CD4-positive, alpha-beta memory T cell (primary cell): ENCODE measurements around the gene BNIP2. TPM values are rescaled to one million over a fixed set of nuclear protein-coding genes. Genes with fewer than 3 reads are reported as not detected.

Source experiments
- CTCF ChIA-PET: fragments of 350-600 bp; sonication (Branson Sonifier 250); formaldehyde crosslinking; loops from one replicate; lab custom pipeline; 2021; ENCODE audit warnings: inconsistent platforms; ENCODE audit not compliant: partially characterized antibody; lab: Charles Lee
- POLR2A ChIA-PET: fragments of 350-600 bp; sonication (Branson Sonifier 250); formaldehyde crosslinking; loops from one replicate; lab custom pipeline; 2021; ENCODE audit not compliant: partially characterized antibody; lab: Charles Lee
- DNase-seq, 5 donors: peaks; one replicate each; pipeline versions ENCODE4 v3.0.0 to v3.0.0-alpha.2; 2020 to 2022; ENCODE audit warnings: mixed read lengths in 1 of 5
- H3K27ac ChIP-seq: one replicate; pipeline ENCODE4 v1.7.0; 2013; ENCODE audit warnings: low read depth, low read length
- H3K27me3 ChIP-seq: 2 replicates; pipeline ENCODE4 v1.7.0; 2013; ENCODE audit warnings: mild to moderate bottlenecking, low read length, moderate library complexity; ENCODE audit not compliant: insufficient read depth
- H3K36me3 ChIP-seq: 2 replicates; pipeline ENCODE4 v1.7.0; 2013; ENCODE audit warnings: mild to moderate bottlenecking, low read length, moderate library complexity; ENCODE audit not compliant: insufficient read depth
- H3K4me1 ChIP-seq: 2 replicates; pipeline ENCODE4 v1.7.0; 2013; ENCODE audit warnings: mild to moderate bottlenecking, low read length, moderate library complexity; ENCODE audit not compliant: insufficient read depth
- H3K4me3 ChIP-seq, 2 donors: one replicate each; pipeline ENCODE4 v1.7.0; 2013; ENCODE audit warnings: low read length in 2 of 2, mild to moderate bottlenecking in 1 of 2
- H3K9me3 ChIP-seq, 2 donors: one replicate each; pipeline ENCODE4 v1.7.0; 2013; ENCODE audit warnings: low read length in 2 of 2, control low read depth in 1 of 2; ENCODE audit not compliant: control insufficient read depth in 1 of 2
- H3K27ac Mint-ChIP-seq, 7 donors: one replicate each; pipeline ENCODE4 v1.8.0; 2020 to 2021; ENCODE audit warnings: mixed read lengths in 7 of 7, mild to moderate bottlenecking in 6 of 7, inconsistent platforms in 3 of 7, moderate library complexity in 3 of 7
- H3K27me3 Mint-ChIP-seq, 2 donors: one replicate each; pipeline ENCODE4 v1.8.0; 2020 to 2021; ENCODE audit warnings: mixed read lengths in 2 of 2
- H3K36me3 Mint-ChIP-seq, 2 donors: one replicate each; pipeline ENCODE4 v1.8.0; 2020 to 2021; ENCODE audit warnings: mixed read lengths in 2 of 2, inconsistent platforms in 1 of 2, mild to moderate bottlenecking in 1 of 2
- H3K4me1 Mint-ChIP-seq, 4 donors: one replicate each; pipeline ENCODE4 v1.8.0; 2020 to 2021; ENCODE audit warnings: mixed read lengths in 4 of 4, mild to moderate bottlenecking in 1 of 4
- H3K4me3 Mint-ChIP-seq, 8 donors: one replicate each; pipeline ENCODE4 v1.8.0; 2020 to 2021; ENCODE audit warnings: mixed read lengths in 8 of 8, mild to moderate bottlenecking in 7 of 8, moderate library complexity in 6 of 8, inconsistent platforms in 3 of 8
- H3K9me3 Mint-ChIP-seq, 8 donors: one replicate each; pipeline ENCODE4 v1.8.0; 2020 to 2021; ENCODE audit warnings: mixed read lengths in 8 of 8, mild to moderate bottlenecking in 5 of 8, inconsistent platforms in 3 of 8, moderate library complexity in 1 of 8
- intact Hi-C: fragments of 100-400 bp; cut with micrococcal nuclease; formaldehyde crosslinking; loops from one replicate; pipeline ENCODE4 v1.15.1; 2023
- polyA plus RNA-seq, 2 donors: library from polyadenylated mRNA; unstranded; fragments of 300-500 nt; fragmentation: Illumina TruSeq; gene quantifications; one replicate each; pipeline ENCODE4 v1.2.3, GENCODE V29; 2021
- total RNA-seq, 2 experiments: library from RNA; stranded (reverse); gene quantifications; one replicate each; pipeline ENCODE4 v1.2.3, GENCODE V29; 2021

BNIP2 gene
- total and polyA plus RNA-seq, 4 experiments from 2014 or later, result 86.9 to 138 (median 96.6) TPM

GRCh38 chr15:59722037-59722436, 32.9 kb upstream of the BNIP2 start:
- Histone ChIP-seq H3K27me3 (no peaks in the 10 kb centered on the region), H3K27ac (no peak overlapping the region), H3K9me3 (no peaks in the 10 kb centered on the region), H3K36me3 (no peaks in the 10 kb centered on the region), H3K4me3 (no peak overlapping the region), H3K4me1 (peaks cover 3% of the 10 kb centered on the region)
- Mint-ChIP-seq H3K4me3 (no peak overlapping the region), H3K9me3 (no peaks in the 10 kb centered on the region), H3K27me3 (peaks cover under 1 to 4% of the 10 kb centered on the region in 2 donors), H3K4me1 (peaks cover 0 to 2% (median 0%) of the 10 kb centered on the region in 4 donors), H3K36me3 (no peaks in the 10 kb centered on the region), H3K27ac (no peak overlapping the region)
- intact Hi-C loops, result no loop called here
- ChIA-PET POLR2A (no interaction called here), CTCF (interaction anchor here (1.2 kb wide), 1 partner anchor 604 kb away, joined by 3 read pairs; no protein-coding TSS in a partner anchor)
- DNase-seq, result no peak

- ChIA-PET CTCF (interaction anchor here (1.2 kb wide), 1 partner anchor 605 kb away, joined by 3 read pairs; no protein-coding TSS in a partner anchor), POLR2A (no interaction called here)
- Histone ChIP-seq H3K36me3 (no peaks in the 10 kb centered on the region), H3K27ac (no peak overlapping the region), H3K9me3 (no peaks in the 10 kb centered on the region), H3K4me3 (no peak overlapping the region), H3K27me3 (no peaks in the 10 kb centered on the region), H3K4me1 (peaks cover 3% of the 10 kb centered on the region)
- peaks cover 0 to 2% (median 0%) of the 10 kb centered on the region in 4 donors for H3K4me1 Mint-ChIP-seq
- no peak overlapping the region for H3K4me3 Mint-ChIP-seq
- DNase-seq, result no peak
- H3K27me3 Mint-ChIP-seq, result peaks cover 0 to 4% of the 10 kb centered on the region in 2 donors
- intact Hi-C loops, result no loop called here
- no peaks in the 10 kb centered on the region for H3K9me3 Mint-ChIP-seq
- H3K27ac Mint-ChIP-seq, result no peak overlapping the region
- H3K36me3 Mint-ChIP-seq, result no peaks in the 10 kb centered on the region
These were observed 32.3 kb upstream of the BNIP2 start for GRCh38 chr15:59721411-59721810.

GRCh38 chr15:59713177-59713576, 24.1 kb upstream of the BNIP2 start:
- Mint-ChIP-seq H3K27me3 (peaks cover 0 to 6% of the 10 kb centered on the region in 2 donors), H3K4me3 (no peak overlapping the region), H3K4me1 (no peaks in the 10 kb centered on the region), H3K36me3 (peaks cover 0 to 5% of the 10 kb centered on the region in 2 donors), H3K9me3 (peaks cover 0 to 2% (median 0%) of the 10 kb centered on the region in 8 donors), H3K27ac (no peak overlapping the region)
- CTCF ChIA-PET, result no interaction called here
- no peaks in the 10 kb centered on the region for H3K4me1 ChIP-seq
- no peak overlapping the region for H3K4me3 ChIP-seq
- POLR2A ChIA-PET, result no interaction called here
- H3K36me3 ChIP-seq, result no peaks in the 10 kb centered on the region
- intact Hi-C loops, result no loop called here
- no peak for DNase-seq
- no peaks in the 10 kb centered on the region for H3K27me3 ChIP-seq
- no peak overlapping the region for H3K27ac ChIP-seq
- H3K9me3 ChIP-seq, result no peaks in the 10 kb centered on the region

GRCh38 chr15:59711451-59712243, 22.5 kb upstream of the BNIP2 start:
- POLR2A ChIA-PET, result no interaction called here
- intact Hi-C loops, result no loop called here
- Histone ChIP-seq H3K4me1 (no peaks in the 10 kb centered on the region), H3K27me3 (no peaks in the 10 kb centered on the region), H3K9me3 (no peaks in the 10 kb centered on the region), H3K4me3 (no peak overlapping the region), H3K36me3 (no peaks in the 10 kb centered on the region), H3K27ac (no peak overlapping the region)
- peaks cover 0 to 4% of the 10 kb centered on the region in 2 donors for H3K27me3 Mint-ChIP-seq
- no peak for DNase-seq
- H3K4me1 Mint-ChIP-seq, result no peaks in the 10 kb centered on the region
- peaks cover 0 to 5% of the 10 kb centered on the region in 2 donors for H3K36me3 Mint-ChIP-seq
- peaks cover 0 to 8% (median 0%) of the 10 kb centered on the region in 8 donors for H3K9me3 Mint-ChIP-seq
- H3K27ac Mint-ChIP-seq, result no peak overlapping the region
- no peak overlapping the region for H3K4me3 Mint-ChIP-seq
- CTCF ChIA-PET, result no interaction called here

GRCh38 chr15:59707619-59708018, 18.5 kb upstream of the BNIP2 start:
- Mint-ChIP-seq H3K36me3 (peaks cover 0 to 5% of the 10 kb centered on the region in 2 donors), H3K27ac (no peak overlapping the region), H3K9me3 (peaks cover 0 to 8% (median 0%) of the 10 kb centered on the region in 8 donors), H3K4me1 (no peaks in the 10 kb centered on the region), H3K27me3 (peaks cover 0 to 4% of the 10 kb centered on the region in 2 donors), H3K4me3 (no peak overlapping the region)
- no peak for DNase-seq
- H3K36me3 ChIP-seq, result no peaks in the 10 kb centered on the region
- intact Hi-C loops, result no loop called here
- no peak overlapping the region for H3K27ac ChIP-seq
- H3K9me3 ChIP-seq, result no peaks in the 10 kb centered on the region
- POLR2A ChIA-PET, result no interaction called here
- no peaks in the 10 kb centered on the region for H3K27me3 ChIP-seq
- H3K4me1 ChIP-seq, result no peaks in the 10 kb centered on the region
- H3K4me3 ChIP-seq, result no peak overlapping the region
- CTCF ChIA-PET, result no interaction called here

GRCh38 chr15:59703979-59704796, 15.1 kb upstream of the BNIP2 start:
- intact Hi-C loops, result no loop called here
- H3K36me3 Mint-ChIP-seq, result peaks cover 0 to 5% of the 10 kb centered on the region in 2 donors
- peaks cover 2 to 5% of the 10 kb centered on the region in 2 donors for H3K27me3 Mint-ChIP-seq

GRCh38 chr15:59702351-59702750, 13.2 kb upstream of the BNIP2 start:
- Histone ChIP-seq H3K9me3 (no peaks in the 10 kb centered on the region), H3K36me3 (no peaks in the 10 kb centered on the region), H3K4me3 (no peak overlapping the region), H3K27me3 (no peaks in the 10 kb centered on the region), H3K27ac (no peak overlapping the region), H3K4me1 (no peaks in the 10 kb centered on the region)
- DNase-seq, result no peak
- Mint-ChIP-seq H3K27ac (no peak overlapping the region), H3K27me3 (peaks cover 2 to 5% of the 10 kb centered on the region in 2 donors), H3K4me1 (no peaks in the 10 kb centered on the region), H3K36me3 (no peaks in the 10 kb centered on the region), H3K4me3 (no peak overlapping the region), H3K9me3 (no peaks in the 10 kb centered on the region)
- intact Hi-C loops, result no loop called here
- ChIA-PET POLR2A (no interaction called here), CTCF (interaction anchor here (0.9 kb wide), 1 partner anchor 11 kb away, joined by 3 read pairs; no protein-coding TSS in a partner anchor)

More at GRCh38 chr15:59703979-59704796, 15.1 kb upstream of the BNIP2 start:
- DNase-seq, result no peak
- ChIA-PET POLR2A (no interaction called here), CTCF (interaction anchor here (1.2 kb wide), 1 partner anchor 11 kb away, joined by 3 read pairs; no protein-coding TSS in a partner anchor)
- Histone ChIP-seq H3K27me3 (no peaks in the 10 kb centered on the region), H3K9me3 (no peaks in the 10 kb centered on the region), H3K4me1 (no peaks in the 10 kb centered on the region), H3K36me3 (no peaks in the 10 kb centered on the region), H3K27ac (no peak overlapping the region), H3K4me3 (no peak overlapping the region)
- H3K4me3 Mint-ChIP-seq, result no peak overlapping the region
- H3K9me3 Mint-ChIP-seq, result peaks cover 0 to 8% (median 0%) of the 10 kb centered on the region in 8 donors
- H3K27ac Mint-ChIP-seq, result no peak overlapping the region
- no peaks in the 10 kb centered on the region for H3K4me1 Mint-ChIP-seq
